Chondrocyte (in vitro differentiated cells): ENCODE measurements around the gene TPX2. TPM values are rescaled to one million over a fixed set of nuclear protein-coding genes. Genes with fewer than 3 reads are reported as not detected.

Source experiments
- DNase-seq: peaks from one replicate; pipeline ENCODE4 v3.0.0; 2021; ENCODE audit warnings: mixed read lengths, low spot score
- H3K27ac Mint-ChIP-seq: one replicate; pipeline ENCODE4 v1.8.0; 2021; ENCODE audit warnings: mild to moderate bottlenecking, moderate library complexity, mixed read lengths; ENCODE audit not compliant: unreplicated experiment
- H3K27me3 Mint-ChIP-seq: 2 replicates; pipeline ENCODE4 v1.8.0; 2021; ENCODE audit warnings: low read depth, mixed read lengths
- H3K36me3 Mint-ChIP-seq: 2 replicates; pipeline ENCODE4 v1.8.0; 2021; ENCODE audit warnings: low read depth, mixed read lengths
- H3K4me1 Mint-ChIP-seq: 2 replicates; pipeline ENCODE4 v1.8.0; 2021; ENCODE audit warnings: low read depth, mild to moderate bottlenecking, mixed read lengths
- H3K4me3 Mint-ChIP-seq: one replicate; pipeline ENCODE4 v1.8.0; 2021; ENCODE audit warnings: mild to moderate bottlenecking, moderate library complexity, mixed read lengths; ENCODE audit not compliant: unreplicated experiment
- H3K9me3 Mint-ChIP-seq: 2 replicates; pipeline ENCODE4 v1.8.0; 2021; ENCODE audit warnings: low read depth, mixed read lengths
- CTCF ChIP-seq: fragments of 200-600 bp; sonication (generic); IDR thresholded peaks from 2 replicates; pipeline ENCODE4 v1.5.0; 2021; ENCODE audit warnings: antibody characterized with exemption, mild to moderate bottlenecking, moderate library complexity
- total RNA-seq: library from RNA; stranded (reverse); gene quantifications from 3 replicates; pipeline ENCODE4 v1.2.1, GENCODE V29; 2021

TPX2 gene
- total RNA-seq, 1 donor from 2014 or later: 49.6 TPM

GRCh38 chr20:31821427-31821826 is 82.3 kb downstream of the TPX2 start:
- Mint-ChIP-seq H3K4me3 (no peak overlapping the region), H3K27me3 (no peaks in the 10 kb centered on the region), H3K4me1 (peaks cover 9% of the 10 kb centered on the region), H3K27ac (peak overlapping the region; percentile 65), H3K36me3 (no peaks in the 10 kb centered on the region), H3K9me3 (no peaks in the 10 kb centered on the region)
- no peak for TF ChIP-seq CTCF
- DNase-seq: peak; percentile 70

- Mint-ChIP-seq H3K9me3 (no peaks in the 10 kb centered on the region), H3K4me1 (peaks cover 9% of the 10 kb centered on the region), H3K4me3 (peak overlapping the region; percentile 46), H3K27me3 (no peaks in the 10 kb centered on the region), H3K27ac (no peak overlapping the region), H3K36me3 (no peaks in the 10 kb centered on the region)
- DNase-seq: peak; percentile 91
- TF ChIP-seq CTCF: peak; percentile 100
Observed at GRCh38 chr20:31822421-31823330, 83.6 kb downstream of the TPX2 start.

DNA sequence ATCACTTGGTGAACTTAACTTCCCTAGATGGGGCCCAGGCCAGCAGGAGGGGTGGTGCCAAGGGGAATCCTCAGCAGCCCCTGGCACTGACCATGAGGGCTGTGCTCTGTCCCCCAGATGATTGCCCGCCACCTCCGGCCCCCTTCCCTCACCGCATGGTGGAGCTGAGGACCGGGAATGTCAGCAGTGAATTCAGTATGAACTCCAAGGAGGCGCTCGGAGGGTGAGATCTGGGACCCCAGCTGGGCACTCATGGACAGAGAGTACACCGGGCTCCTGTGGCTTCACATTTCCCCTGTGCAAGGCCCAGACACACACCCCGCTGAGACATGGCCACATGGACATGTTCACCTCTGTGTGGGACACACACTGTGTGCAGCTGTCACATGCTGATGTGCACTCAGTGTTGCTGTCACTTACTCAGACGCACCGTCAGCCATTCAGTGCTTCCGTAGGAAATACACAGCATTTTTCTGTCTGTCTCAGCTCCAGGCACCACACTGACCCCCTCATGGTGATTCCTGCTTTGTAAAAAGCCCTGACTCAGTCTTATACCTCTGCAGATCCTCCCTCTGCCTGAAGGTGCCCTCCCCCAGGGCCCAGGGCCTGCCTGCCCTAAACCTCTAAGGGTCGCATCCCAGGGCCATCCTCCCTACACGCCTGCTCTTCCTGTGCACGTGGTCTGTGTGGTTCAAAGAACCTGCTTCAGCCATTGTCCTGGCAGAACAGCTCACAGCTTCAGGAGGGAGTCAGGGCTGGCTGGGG is 84.5 kb downstream of the TPX2 start:
- Mint-ChIP-seq H3K9me3 (no peaks in the 10 kb centered on the region), H3K4me3 (peak overlapping the region; percentile 6), H3K27me3 (peaks cover 2% of the 10 kb centered on the region), H3K36me3 (no peaks in the 10 kb centered on the region), H3K4me1 (peaks cover 11% of the 10 kb centered on the region), H3K27ac (no peak overlapping the region)
- peak; percentile 71 for DNase-seq
- TF ChIP-seq CTCF: no peak

GRCh38 chr20:31824125-31824485 is 85.0 kb downstream of the TPX2 start:
- H3K36me3 Mint-ChIP-seq: no peaks in the 10 kb centered on the region
- peaks cover 2% of the 10 kb centered on the region for H3K27me3 Mint-ChIP-seq
- TF ChIP-seq CTCF: no peak
- DNase-seq: peak; percentile 54
- H3K4me1 Mint-ChIP-seq: peaks cover 12% of the 10 kb centered on the region
- H3K4me3 Mint-ChIP-seq: no peak overlapping the region
- H3K27ac Mint-ChIP-seq: no peak overlapping the region
- H3K9me3 Mint-ChIP-seq: no peaks in the 10 kb centered on the region

GRCh38 chr20:31824554-31825313 is 85.6 kb downstream of the TPX2 start:
- Mint-ChIP-seq H3K9me3 (no peaks in the 10 kb centered on the region), H3K27me3 (peaks cover 2% of the 10 kb centered on the region), H3K36me3 (no peaks in the 10 kb centered on the region), H3K4me1 (peaks cover 12% of the 10 kb centered on the region), H3K4me3 (no peak overlapping the region), H3K27ac (no peak overlapping the region)
- no peak for TF ChIP-seq CTCF
- peak; percentile 76 for DNase-seq
